HCT116 (cell line): ENCODE measurements around the gene NEK1.

Source experiments
- TF ChIP-seq, protein P1 (sequence below), 3 experiments: fragments of 200-600 bp in 1 of 3; sonication (generic) in 1 of 3; IDR thresholded peaks in 2 of 3; conservative IDR thresholded peaks in 1 of 3; 2 replicates each; pipeline ENCODE4 v1.5.1; 2012 to 2017; ENCODE audit warnings: low read depth in 2 of 3, low read length in 2 of 3, antibody characterized with exemption in 1 of 3, borderline replicate concordance in 1 of 3, control low read depth in 1 of 3, mild to moderate bottlenecking in 1 of 3, mixed read lengths in 1 of 3, mixed run types in 1 of 3, moderate library complexity in 1 of 3; ENCODE audit not compliant: insufficient read depth in 1 of 3
- TF ChIP-seq, protein P2 (sequence below): IDR thresholded peaks from 2 replicates; pipeline ENCODE4 v1.6.1; 2011; ENCODE audit warnings: mild to moderate bottlenecking, low read length, moderate library complexity; ENCODE audit not compliant: insufficient replicate concordance; ENCODE audit errors: extremely low read depth

GRCh38 chr4:169604903-169605331 is 7.5 kb downstream of the NEK1 start:
- TF ChIP-seq, protein P1, sequence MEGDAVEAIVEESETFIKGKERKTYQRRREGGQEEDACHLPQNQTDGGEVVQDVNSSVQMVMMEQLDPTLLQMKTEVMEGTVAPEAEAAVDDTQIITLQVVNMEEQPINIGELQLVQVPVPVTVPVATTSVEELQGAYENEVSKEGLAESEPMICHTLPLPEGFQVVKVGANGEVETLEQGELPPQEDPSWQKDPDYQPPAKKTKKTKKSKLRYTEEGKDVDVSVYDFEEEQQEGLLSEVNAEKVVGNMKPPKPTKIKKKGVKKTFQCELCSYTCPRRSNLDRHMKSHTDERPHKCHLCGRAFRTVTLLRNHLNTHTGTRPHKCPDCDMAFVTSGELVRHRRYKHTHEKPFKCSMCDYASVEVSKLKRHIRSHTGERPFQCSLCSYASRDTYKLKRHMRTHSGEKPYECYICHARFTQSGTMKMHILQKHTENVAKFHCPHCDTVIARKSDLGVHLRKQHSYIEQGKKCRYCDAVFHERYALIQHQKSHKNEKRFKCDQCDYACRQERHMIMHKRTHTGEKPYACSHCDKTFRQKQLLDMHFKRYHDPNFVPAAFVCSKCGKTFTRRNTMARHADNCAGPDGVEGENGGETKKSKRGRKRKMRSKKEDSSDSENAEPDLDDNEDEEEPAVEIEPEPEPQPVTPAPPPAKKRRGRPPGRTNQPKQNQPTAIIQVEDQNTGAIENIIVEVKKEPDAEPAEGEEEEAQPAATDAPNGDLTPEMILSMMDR (IDR thresholded peaks at IDR 0.05 in 2 of 3, conservative IDR thresholded peaks at IDR 0.05 in 1 of 3; ENCODE audit: borderline replicate concordance in 1 of 3, insufficient read depth in 1 of 3, low read depth in 2 of 3, low read length in 2 of 3), result no peak
- TF ChIP-seq, protein P2, sequence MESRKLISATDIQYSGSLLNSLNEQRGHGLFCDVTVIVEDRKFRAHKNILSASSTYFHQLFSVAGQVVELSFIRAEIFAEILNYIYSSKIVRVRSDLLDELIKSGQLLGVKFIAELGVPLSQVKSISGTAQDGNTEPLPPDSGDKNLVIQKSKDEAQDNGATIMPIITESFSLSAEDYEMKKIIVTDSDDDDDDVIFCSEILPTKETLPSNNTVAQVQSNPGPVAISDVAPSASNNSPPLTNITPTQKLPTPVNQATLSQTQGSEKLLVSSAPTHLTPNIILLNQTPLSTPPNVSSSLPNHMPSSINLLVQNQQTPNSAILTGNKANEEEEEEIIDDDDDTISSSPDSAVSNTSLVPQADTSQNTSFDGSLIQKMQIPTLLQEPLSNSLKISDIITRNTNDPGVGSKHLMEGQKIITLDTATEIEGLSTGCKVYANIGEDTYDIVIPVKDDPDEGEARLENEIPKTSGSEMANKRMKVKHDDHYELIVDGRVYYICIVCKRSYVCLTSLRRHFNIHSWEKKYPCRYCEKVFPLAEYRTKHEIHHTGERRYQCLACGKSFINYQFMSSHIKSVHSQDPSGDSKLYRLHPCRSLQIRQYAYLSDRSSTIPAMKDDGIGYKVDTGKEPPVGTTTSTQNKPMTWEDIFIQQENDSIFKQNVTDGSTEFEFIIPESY, result no peak
